Stimulated activated CD4-positive, alpha-beta T cell treated with anti-CD3 and anti-CD28 coated beads, TNF-alpha, amount 100 ng/mL, for 24 hours (primary cell): Measurements from ENCODE around the gene FAM110D.

Experiments used
- DNase-seq, 3 experiments: peaks; one replicate each; pipeline ENCODE4 v3.0.0-alpha.2; 2020; ENCODE audit warnings: low read depth in 3 of 3

FAM110D gene

GRCh38 chr1:26162220-26162709, 3.4 kb downstream of the FAM110D start:
- no peak for DNase-seq

GRCh38 chr1:26163684-26164035, 4.8 kb downstream of the FAM110D start:
- no peak for DNase-seq

GRCh38 chr1:26164036-26164860, 5.4 kb downstream of the FAM110D start:
- peak in 2 of 3 experiments; percentile 19 to 42 for DNase-seq

GRCh38 chr1:26164861-26165842, 6.3 kb downstream of the FAM110D start:
- DNase-seq: no peak

- no peak for DNase-seq
These were observed 7.9 kb downstream of the FAM110D start for GRCh38 chr1:26166719-26167281.

- no peak for DNase-seq
These were observed 9.7 kb downstream of the FAM110D start, which contains the start of gene C1orf232 for GRCh38 chr1:26168410-26169197. TSS of gene C1orf232 (minus strand) at chr1:26168963. CDS start at chr1:26168499, 464 bp downstream.

GRCh38 chr1:26169198-26169554, 10.3 kb downstream of the FAM110D start:
- no peak for DNase-seq

GRCh38 chr1:26169669-26170471, 11.0 kb downstream of the FAM110D start, which contains the start of gene ZNF593:
TSS of gene ZNF593 (plus strand) at chr1:26169908. CDS start at chr1:26169984, 76 bp downstream.
- DNase-seq: peak; percentile 81 to 89 (median 84)

GRCh38 chr1:26170472-26170821, 11.6 kb downstream of the FAM110D start:
- DNase-seq: no peak

- DNase-seq: no peak
These were observed 12.5 kb downstream of the FAM110D start, which contains the start of gene ZNF593OS for GRCh38 chr1:26171084-26172072. TSS of gene ZNF593OS (minus strand) at chr1:26171832. CDS start at chr1:26171661, 171 bp downstream.

- no peak for DNase-seq
These were observed 16.5 kb downstream of the FAM110D start for GRCh38 chr1:26175346-26175745.

GRCh38 chr1:26177182-26177684, 18.4 kb downstream of the FAM110D start, which contains the start of gene CNKSR1:
TSS of gene CNKSR1 (plus strand) at chr1:26177491. CDS start at chr1:26177548, 57 bp downstream.
- peak in 1 of 3 experiments; percentile 37 for DNase-seq

- no peak for DNase-seq
These were observed 21.2 kb downstream of the FAM110D start for GRCh38 chr1:26180010-26180506.

- no peak for DNase-seq
These were observed 22.9 kb downstream of the FAM110D start for GRCh38 chr1:26181586-26182382.

- DNase-seq: no peak
These were observed 23.5 kb downstream of the FAM110D start for GRCh38 chr1:26182383-26182696.

- no peak for DNase-seq
These were observed 25.2 kb downstream of the FAM110D start for GRCh38 chr1:26184086-26184485.

GRCh38 chr1:26184883-26185282, 26.0 kb downstream of the FAM110D start:
- no peak for DNase-seq

GRCh38 chr1:26187882-26188281, 29.0 kb downstream of the FAM110D start:
- no peak for DNase-seq
